SKM-1 treated with dmso at 0.1 percent for 144 hours (cell line): ENCODE measurements around the gene SART3.

Experiments
- DNase-seq: peaks from one replicate; lab custom pipeline; 2025; ENCODE audit not compliant: unreplicated experiment; lab: John Stamatoyannopoulos, UW

SART3 gene, protein sequence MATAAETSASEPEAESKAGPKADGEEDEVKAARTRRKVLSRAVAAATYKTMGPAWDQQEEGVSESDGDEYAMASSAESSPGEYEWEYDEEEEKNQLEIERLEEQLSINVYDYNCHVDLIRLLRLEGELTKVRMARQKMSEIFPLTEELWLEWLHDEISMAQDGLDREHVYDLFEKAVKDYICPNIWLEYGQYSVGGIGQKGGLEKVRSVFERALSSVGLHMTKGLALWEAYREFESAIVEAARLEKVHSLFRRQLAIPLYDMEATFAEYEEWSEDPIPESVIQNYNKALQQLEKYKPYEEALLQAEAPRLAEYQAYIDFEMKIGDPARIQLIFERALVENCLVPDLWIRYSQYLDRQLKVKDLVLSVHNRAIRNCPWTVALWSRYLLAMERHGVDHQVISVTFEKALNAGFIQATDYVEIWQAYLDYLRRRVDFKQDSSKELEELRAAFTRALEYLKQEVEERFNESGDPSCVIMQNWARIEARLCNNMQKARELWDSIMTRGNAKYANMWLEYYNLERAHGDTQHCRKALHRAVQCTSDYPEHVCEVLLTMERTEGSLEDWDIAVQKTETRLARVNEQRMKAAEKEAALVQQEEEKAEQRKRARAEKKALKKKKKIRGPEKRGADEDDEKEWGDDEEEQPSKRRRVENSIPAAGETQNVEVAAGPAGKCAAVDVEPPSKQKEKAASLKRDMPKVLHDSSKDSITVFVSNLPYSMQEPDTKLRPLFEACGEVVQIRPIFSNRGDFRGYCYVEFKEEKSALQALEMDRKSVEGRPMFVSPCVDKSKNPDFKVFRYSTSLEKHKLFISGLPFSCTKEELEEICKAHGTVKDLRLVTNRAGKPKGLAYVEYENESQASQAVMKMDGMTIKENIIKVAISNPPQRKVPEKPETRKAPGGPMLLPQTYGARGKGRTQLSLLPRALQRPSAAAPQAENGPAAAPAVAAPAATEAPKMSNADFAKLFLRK

GRCh38 chr12:108560752-108561719 lies at the start of gene SART3:
TSS of gene SART3 (minus strand) at chr12:108561173. CDS start at chr12:108561154, 19 bp downstream.
- DNase-seq = peak; percentile 52

- no peak for DNase-seq
Measured at GRCh38 chr12:108610336-108610815, 49.4 kb upstream of the SART3 start.

GRCh38 chr12:108609537-108610335 lies 48.8 kb upstream of the SART3 start:
- no peak for DNase-seq

DNA sequence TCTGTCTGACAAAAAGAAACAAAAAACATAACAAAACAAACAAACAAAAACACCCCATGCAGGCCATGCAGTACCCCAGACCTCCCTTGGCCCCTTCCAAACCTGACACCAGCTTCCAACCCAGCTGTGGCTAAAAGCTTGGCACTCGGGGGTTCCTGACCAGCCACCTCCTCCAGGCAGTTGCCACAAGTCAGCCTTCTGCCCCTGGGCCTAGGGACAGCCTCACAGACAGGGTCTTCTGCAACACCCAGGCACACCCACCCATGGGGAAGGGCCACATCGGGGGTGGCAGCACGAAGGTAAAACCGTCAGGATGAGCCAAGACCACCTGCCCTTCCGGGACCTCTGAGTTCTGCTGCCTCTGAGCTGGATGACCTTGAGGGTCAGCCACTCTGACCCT lies 47.6 kb upstream of the SART3 start:
- no peak for DNase-seq

- DNase-seq = no peak
Measured at GRCh38 chr12:108607981-108608600, 47.1 kb upstream of the SART3 start.

GRCh38 chr12:108606492-108606891 lies 45.5 kb upstream of the SART3 start:
- no peak for DNase-seq

DNA sequence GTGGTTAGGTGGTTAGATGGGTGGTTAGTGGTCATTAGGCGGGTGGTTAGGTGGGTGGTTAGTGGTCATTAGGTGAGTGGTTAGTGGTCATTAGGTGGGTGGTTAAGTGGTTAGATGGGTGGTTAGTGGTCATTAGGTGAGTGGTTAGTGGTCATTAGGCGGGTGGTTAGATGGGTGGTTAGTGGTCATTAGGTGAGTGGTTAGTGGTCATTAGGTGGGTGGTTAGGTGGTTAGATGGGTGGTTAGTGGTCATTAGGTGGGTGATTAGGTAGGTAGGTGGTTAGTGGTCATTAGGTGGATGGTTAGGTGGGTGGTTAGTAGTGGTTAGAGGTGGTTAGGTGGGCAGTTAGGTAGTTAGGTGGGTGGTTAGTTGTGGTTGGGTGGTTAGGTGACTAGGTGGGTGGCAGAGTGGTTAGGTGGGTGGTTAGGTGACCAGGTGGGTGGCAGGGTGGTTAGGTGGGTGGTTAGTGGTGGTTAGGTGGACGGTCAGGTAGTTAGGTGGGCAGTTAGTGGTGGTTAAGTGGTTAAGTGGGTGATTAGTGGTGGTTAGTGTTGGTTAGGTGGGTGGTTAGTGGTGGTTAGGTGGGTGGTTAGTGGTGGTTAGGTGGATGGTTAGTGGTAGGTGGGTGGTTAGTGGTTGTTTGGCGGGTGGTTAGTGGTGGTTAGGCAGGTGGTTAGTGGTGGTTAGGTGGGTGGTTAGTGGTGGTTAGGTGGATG lies 44.9 kb upstream of the SART3 start:
- no peak for DNase-seq

GRCh38 chr12:108605000-108605689 lies 44.2 kb upstream of the SART3 start:
- DNase-seq = no peak

DNA sequence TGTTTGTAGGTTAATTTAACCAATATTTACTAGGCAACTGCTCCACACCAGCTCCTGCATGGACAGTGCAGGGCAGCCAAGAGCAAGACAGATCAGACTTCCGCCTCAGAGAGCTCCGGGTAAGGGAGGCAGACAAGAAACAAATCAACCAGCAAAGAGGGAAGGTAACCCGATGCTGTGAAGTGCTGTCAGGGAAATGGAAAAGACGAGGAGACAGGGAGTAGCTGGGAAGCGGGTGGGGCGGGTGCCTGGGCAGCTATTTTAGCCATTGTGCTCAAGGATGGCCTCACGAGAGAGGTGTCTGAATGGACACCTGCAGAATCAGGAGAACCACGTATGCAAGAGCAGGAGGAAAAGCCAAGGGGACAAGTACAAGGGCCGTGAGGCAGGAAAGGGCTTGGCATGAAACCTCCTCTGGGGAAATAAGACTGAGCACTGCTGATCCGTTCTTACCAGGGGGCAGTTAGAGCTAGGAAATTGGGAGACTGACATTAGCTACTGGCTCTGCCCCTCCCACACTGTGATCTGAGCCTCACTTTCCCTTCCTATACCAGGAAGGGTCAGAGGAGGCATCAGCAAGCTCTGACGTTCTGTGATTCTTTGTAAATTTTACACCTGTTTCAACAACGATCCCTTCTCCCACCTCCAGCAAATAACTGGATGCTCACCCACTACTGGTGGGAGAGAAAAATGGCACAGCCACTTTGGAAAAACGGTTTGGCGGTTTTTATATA lies 43.4 kb upstream of the SART3 start:
- no peak for DNase-seq

DNA sequence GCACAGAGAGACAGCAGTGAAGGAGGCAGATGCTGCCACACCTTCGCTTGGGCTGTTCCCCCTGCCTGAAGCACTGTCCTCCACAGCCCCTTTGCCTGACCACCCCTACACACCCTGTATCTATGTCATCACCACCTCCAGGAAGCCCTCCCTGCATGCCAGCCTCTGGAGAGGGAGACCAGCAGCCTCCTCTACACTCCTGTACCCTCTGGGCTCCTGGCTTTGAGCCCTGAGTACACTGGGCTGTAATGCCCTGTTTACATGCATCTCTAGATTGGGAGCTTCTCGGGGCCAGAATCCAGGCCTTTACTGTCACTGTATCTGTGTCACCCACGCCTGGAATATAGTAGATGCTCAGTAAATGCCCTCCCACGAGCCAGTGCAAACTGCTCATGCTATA lies 42.8 kb upstream of the SART3 start:
- no peak for DNase-seq

DNA sequence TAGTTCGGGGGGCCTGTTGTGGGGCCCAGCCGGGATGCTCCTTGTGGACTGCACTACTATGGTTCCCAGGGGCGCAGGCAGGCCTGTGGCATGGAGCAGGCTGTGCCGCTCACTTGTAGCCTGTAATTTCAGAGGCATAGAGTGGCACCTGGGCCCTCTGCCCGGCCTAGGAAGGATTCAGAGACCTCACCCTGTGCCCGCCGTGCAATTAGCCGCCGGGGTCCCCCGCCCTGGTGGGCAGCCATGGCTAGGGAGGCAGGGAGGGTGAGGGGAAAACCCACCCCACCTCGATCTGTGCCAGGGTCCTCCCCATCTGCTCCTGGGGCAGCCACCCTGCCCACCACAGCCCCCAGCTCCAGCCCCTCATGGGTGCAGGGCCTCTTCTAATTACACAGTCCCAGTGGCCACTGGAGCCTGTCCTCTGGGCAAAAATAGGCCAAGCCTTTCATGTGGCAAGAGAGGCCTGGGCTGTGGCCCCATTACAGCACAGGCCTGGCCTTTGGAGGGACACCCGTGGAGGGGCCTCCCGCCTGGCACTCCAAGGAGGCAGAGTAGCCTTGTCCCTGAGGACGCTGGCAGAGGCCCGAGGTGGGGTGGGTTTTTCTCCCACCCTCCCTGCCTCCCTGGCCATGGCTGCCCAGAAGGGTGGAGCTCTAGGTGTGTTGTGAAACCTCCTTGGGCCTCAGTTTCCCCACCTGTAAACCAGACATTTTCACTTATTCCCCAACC lies 42.2 kb upstream of the SART3 start:
- DNase-seq = no peak

DNA sequence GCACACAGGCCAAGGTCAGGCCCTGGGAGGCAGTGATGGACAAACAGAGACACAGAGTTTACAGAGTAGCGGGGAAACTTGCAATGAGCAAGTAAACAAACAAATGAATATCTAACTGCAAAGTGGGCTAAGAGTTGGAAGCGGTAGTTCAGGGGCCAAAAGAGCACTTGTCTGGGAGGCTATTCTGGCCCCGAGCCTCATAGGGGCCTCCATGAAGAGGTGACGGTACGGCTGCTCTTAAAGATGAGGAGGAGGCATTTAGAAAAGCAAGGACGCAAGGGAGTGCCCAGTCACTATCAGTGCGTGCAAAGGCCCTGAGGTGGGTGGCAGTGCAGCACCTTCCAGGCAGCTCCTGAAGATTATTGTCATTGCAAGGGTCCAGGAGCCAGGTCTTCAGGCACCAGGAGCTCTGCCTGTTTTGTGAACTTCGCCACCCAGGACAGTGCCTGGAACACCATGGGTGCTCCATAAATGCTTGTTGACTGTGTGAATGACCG lies 41.3 kb upstream of the SART3 start:
- no peak for DNase-seq

- DNase-seq = no peak
Measured at GRCh38 chr12:108600702-108601007, 39.7 kb upstream of the SART3 start.

GRCh38 chr12:108599948-108600701 lies 39.2 kb upstream of the SART3 start:
- DNase-seq = no peak

- DNase-seq = no peak
Measured at GRCh38 chr12:108599541-108599940, 38.6 kb upstream of the SART3 start.
